Heart right ventricle (tissue), 16 donors: ENCODE results near the gene FAM53A. TPM values are rescaled to one million over a fixed set of nuclear protein-coding genes. Genes with fewer than 3 reads are reported as not detected.
A peak's percentile ranks its signal among the peaks of the same experiment; 100 is the strongest.

Experiments
- ATAC-seq, 8 donors: fragments of 200-7000 bp; cut with Tn5 transposase; one replicate each; pipeline ENCODE4 v1.9.1; 2020; ENCODE audit warnings: mild to moderate bottlenecking in 8 of 8, moderate library complexity in 8 of 8, moderate number of reproducible peaks in 1 of 8
- DNase-seq, 2 donors: peaks; one replicate each; pipeline ENCODE4 v3.0.0-alpha.2; 2020
- H3K27ac ChIP-seq, 10 donors: fragments of 200-600 bp; sonication (generic) in 2 of 10; one replicate each; pipeline versions ENCODE4 v1.5.0 to v1.8.0; 2020 to 2022; ENCODE audit warnings: mild to moderate bottlenecking in 3 of 10
- H3K27me3 ChIP-seq, 7 donors: fragments of 200-600 bp; one replicate each; pipeline ENCODE4 v1.8.0; 2021 to 2022; ENCODE audit warnings: mild to moderate bottlenecking in 2 of 7
- H3K36me3 ChIP-seq, 9 donors: fragments of 200-600 bp; sonication (generic) in 1 of 9; one replicate each; pipeline versions ENCODE4 v1.5.0 to v1.8.0; 2020 to 2022; ENCODE audit warnings: mild to moderate bottlenecking in 2 of 9
- H3K4me1 ChIP-seq, 9 donors: fragments of 200-600 bp; sonication (generic) in 1 of 9; one replicate each; pipeline versions ENCODE4 v1.5.0 to v1.8.0; 2020 to 2022; ENCODE audit warnings: mild to moderate bottlenecking in 4 of 9
- H3K4me3 ChIP-seq, 10 donors: fragments of 200-600 bp; sonication (generic) in 2 of 10; one replicate each; pipeline versions ENCODE4 v1.5.0 to v1.8.0; 2020 to 2022; ENCODE audit warnings: mild to moderate bottlenecking in 7 of 10, moderate library complexity in 2 of 10
- H3K9me3 ChIP-seq, 11 donors: fragments of 200-600 bp in 10 of 11; sonication (generic) in 2 of 11; one replicate each; pipeline versions ENCODE4 v1.5.0 to v1.8.0; 2013 to 2022; ENCODE audit warnings: mild to moderate bottlenecking in 2 of 11, control low read depth in 1 of 11, moderate library complexity in 1 of 11
- WGBS, 2 donors: extraction: QIAGEN DNeasy Blood & Tissue Kit; methylation state at CpG; one replicate each; pipeline ENCODE4 v1.1.7; 2013; ENCODE audit warnings: inconsistent platforms in 1 of 2; 5-methylcytosine and 5-hydroxymethylcytosine counted together
- intact Hi-C, 10 donors: fragments of 100-400 bp; cut with DNase I; formaldehyde crosslinking; loops; one replicate each; pipeline versions ENCODE4 v1.11.1 to v1.14.2; 2022
- polyA plus RNA-seq, 2 donors: library from polyadenylated mRNA; stranded (reverse); fragments of 200-250 nt; gene quantifications; one replicate each; pipeline ENCODE4 v1.2.3, GENCODE V29; 2013
- total RNA-seq, 10 donors: library from RNA; stranded (reverse); fragmentation: NEBNext Ultra II Directional in 3 of 10; extraction: Animal tissue kit (Norgen Biotek cat#: 25700) in 3 of 10; gene quantifications; one replicate each; pipeline versions ENCODE4 v1.2.1 to v1.2.4, GENCODE V29; 2021 to 2023
- TF ChIP-seq, protein P1 (sequence below), 9 donors: fragments of 200-600 bp; sonication (generic) in 2 of 9; IDR thresholded peaks; one replicate each; pipeline versions ENCODE4 v1.5.0 to v1.8.0; 2021 to 2022; ENCODE audit warnings: antibody characterized with exemption in 9 of 9, mild to moderate bottlenecking in 5 of 9, moderate library complexity in 1 of 9
- donor health status: Arrhythmogenic right ventricular cardiomyopathy.
- donor health status: ischemic (EF 13 %, LVEDD 7.1; RV severe dilation, severe dysfunction).
- donor health status: healthy with polysubstance abuse.
- donor health status: DM: no; HTN: yes; CAD: no.
- donor health status: DM: no; HTN: no; CAD: no.
- donor health status: ischemic (EF 25% LVEDD 6.9; RV normal size, moderate dysfunction).
- donor health status: ischemic (EF 25% LVEDD 5.7; RV mildly dilated, moderate dysfunction).
- donor health status: healthy.
- donor health status: DM: yes; HTN: yes; CAD: no.
- donor health status: Ischemic cardiomyopathy.
- donor health status: ischemic (EF 35%, LVEDD 5.7; RV mildly dilated, moderate dysfunction).
- donor health status: nonischemic (EF 11% LVEDD 7.7; RV severe dilation, severe dysfunction).
- donor health status: DM: yes; HTN: yes; CAD: no.
- donor health status: PGD.
- donor health status: ischemic (EF 29% LVEDD 5.4; RV normal size, mild dysfunction).
- donor health status: nonischemic (EF 23%, LVEDD 6.1; RV moderate dilation, normal function).

Gene FAM53A
- total and polyA plus RNA-seq, 12 donors, result 0.24 to 1.5 (median 0.74) TPM

DNA sequence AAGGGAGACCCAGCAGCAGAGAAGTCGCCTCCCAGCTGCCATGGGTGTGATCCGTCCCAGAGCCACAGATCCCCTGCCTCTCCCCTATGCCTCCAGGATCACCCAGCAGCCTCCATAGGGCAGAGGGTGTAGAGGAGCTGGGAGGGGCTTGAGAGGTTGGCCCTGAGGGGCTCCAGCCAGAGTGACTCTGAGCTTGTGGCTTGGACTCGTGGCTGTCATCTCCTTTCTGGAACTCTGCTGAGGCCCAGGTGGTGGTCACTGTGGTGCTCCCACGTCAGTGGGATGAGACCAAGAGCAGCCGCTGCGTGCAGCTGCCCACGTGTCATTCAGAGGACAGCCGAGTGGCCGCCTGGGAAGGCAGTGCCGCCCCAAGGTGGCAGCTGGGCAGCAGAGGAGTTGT, 41.4 kb upstream of the FAM53A start:
- no peaks in the 10 kb centered on the region for H3K27me3 ChIP-seq
- intact Hi-C loops, result loop anchor here in 9 of 10 donors (2.0 to 10.0 kb wide), 6 partner anchors 33 to 381 kb away; partner anchors contain the start of gene UVSSA (in 1 of the 9)
- no peaks in the 10 kb centered on the region for H3K9me3 ChIP-seq
- 88 to 93% methylated on average over 10 of the region's 10 CpGs for WGBS, 2 donors
- TF ChIP-seq, protein P1, sequence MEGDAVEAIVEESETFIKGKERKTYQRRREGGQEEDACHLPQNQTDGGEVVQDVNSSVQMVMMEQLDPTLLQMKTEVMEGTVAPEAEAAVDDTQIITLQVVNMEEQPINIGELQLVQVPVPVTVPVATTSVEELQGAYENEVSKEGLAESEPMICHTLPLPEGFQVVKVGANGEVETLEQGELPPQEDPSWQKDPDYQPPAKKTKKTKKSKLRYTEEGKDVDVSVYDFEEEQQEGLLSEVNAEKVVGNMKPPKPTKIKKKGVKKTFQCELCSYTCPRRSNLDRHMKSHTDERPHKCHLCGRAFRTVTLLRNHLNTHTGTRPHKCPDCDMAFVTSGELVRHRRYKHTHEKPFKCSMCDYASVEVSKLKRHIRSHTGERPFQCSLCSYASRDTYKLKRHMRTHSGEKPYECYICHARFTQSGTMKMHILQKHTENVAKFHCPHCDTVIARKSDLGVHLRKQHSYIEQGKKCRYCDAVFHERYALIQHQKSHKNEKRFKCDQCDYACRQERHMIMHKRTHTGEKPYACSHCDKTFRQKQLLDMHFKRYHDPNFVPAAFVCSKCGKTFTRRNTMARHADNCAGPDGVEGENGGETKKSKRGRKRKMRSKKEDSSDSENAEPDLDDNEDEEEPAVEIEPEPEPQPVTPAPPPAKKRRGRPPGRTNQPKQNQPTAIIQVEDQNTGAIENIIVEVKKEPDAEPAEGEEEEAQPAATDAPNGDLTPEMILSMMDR (IDR thresholded peaks at IDR 0.05), result no peak
- H3K4me3 ChIP-seq, result no peak overlapping the region
- H3K27ac ChIP-seq, result peak overlapping the region in 1 of 10 donors; percentile 86
- H3K4me1 ChIP-seq, result peaks cover 13 to 82% (median 43%) of the 10 kb centered on the region in 9 donors
- no peak for ATAC-seq
- no peak for DNase-seq
- H3K36me3 ChIP-seq, result peaks cover 0 to 69% (median 6%) of the 10 kb centered on the region in 9 donors

DNA sequence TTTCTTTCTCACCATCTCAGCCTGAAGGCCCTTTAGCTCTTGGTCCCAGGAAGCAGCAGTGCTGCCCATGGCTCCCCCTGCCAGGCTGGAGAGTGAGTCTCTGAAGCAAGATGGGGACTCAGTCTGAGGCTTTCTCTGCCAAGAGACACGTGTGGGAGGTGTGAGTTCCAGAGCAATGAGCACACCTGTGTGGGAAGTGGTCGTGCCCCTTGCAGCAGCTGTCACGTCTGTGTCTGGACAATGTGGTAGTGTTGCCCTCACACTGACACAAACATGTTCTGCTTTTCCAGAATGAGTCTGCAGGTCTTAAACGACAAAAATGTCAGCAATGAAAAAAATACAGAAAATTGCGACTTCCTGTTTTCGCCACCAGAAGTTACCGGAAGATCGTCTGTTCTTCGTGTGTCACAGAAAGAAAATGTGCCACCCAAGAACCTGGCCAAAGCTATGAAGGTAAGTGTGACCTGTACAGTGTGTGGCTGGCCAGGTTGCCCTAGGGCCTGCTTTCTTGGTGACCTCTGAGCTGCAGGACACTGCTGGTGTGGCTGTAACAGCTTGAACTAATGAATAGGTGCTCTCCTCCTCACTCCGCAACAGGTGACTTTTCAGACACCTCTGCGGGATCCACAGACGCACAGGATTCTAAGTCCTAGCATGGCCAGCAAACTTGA, 39.2 kb upstream of the FAM53A start:
- no peak for ATAC-seq
- peaks cover 31 to 84% (median 49%) of the 10 kb centered on the region in 9 donors for H3K4me1 ChIP-seq

DNA sequence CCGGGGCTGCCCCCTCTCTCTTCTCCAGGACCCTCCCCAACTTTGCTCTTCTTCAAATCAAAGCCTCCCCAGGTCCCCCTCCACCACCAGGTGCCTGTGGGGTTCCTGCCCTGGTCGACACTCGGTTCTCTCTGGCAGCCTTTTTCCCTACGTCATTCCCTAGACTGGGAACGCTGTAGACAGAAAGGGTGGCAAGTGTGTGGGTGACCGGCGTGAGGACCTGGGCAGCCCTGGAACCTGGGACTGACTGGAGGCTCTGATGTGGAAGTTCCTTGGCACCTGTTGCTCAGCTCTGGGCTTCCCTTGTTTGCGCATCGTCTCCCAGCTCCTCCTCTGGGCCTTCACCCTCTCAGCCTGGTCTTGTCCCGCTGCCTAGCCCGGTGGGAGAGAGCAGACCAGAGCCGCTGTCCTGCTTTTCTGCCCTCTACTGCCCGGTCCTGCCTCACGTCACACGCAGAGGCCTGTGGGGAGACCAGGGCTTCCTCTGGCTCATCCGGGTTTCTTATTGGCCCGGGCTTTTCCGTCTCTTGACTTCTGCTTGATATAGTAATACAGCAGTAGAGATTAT, 38.5 kb upstream of the FAM53A start:
- ATAC-seq (no peak), DNase-seq (no peak)
- 49 to 51% methylated on average over 18 of the region's 18 CpGs for WGBS, 2 donors
- peak overlapping the region in 1 of 10 donors; percentile 83 for H3K4me3 ChIP-seq
- TF ChIP-seq, protein P1 (IDR thresholded peaks at IDR 0.05), result no peak
- peaks cover 0 to 55% (median 6%) of the 10 kb centered on the region in 9 donors for H3K36me3 ChIP-seq
- H3K27ac ChIP-seq, result peak overlapping the region in 5 of 10 donors; percentile 14 to 94 (median 22)
- intact Hi-C loops, result loop anchor here in 4 of 10 donors (10.0 kb wide), 2 partner anchors 368 to 378 kb away; partner anchors contain the start of gene UVSSA (in 1 of the 4)
- no peaks in the 10 kb centered on the region for H3K9me3 ChIP-seq
- H3K4me1 ChIP-seq, result peaks cover 29 to 84% (median 52%) of the 10 kb centered on the region in 9 donors
- H3K27me3 ChIP-seq, result no peaks in the 10 kb centered on the region

More for the DNA sequence above, 39.2 kb upstream of the FAM53A start:
- peak overlapping the region in 2 of 10 donors; percentile 20 to 83 for H3K4me3 ChIP-seq
- H3K27me3 ChIP-seq, result no peaks in the 10 kb centered on the region
- H3K36me3 ChIP-seq, result peaks cover 0 to 55% (median 6%) of the 10 kb centered on the region in 9 donors
- H3K27ac ChIP-seq, result peak overlapping the region in 5 of 10 donors; percentile 3 to 92 (median 22)
- H3K9me3 ChIP-seq, result no peaks in the 10 kb centered on the region
- TF ChIP-seq, protein P1 (IDR thresholded peaks at IDR 0.05), result no peak
- 78 to 83% methylated on average over 12 of the region's 12 CpGs for WGBS, 2 donors
- intact Hi-C loops, result loop anchor here in 4 of 10 donors (10.0 kb wide), 2 partner anchors 368 to 378 kb away; partner anchors contain the start of gene UVSSA (in 1 of the 4)
- no peak for DNase-seq
